WERI-Rb-1 (cell line): ENCODE data around the gene MEP1A.
A peak's percentile ranks its signal among the peaks of the same experiment; 100 is the strongest.
"Not testable (repeated sequence)": the region's sequence is repeated elsewhere in the genome, so short reads cannot be mapped to it uniquely, and the experiment has no call there.

Experiments
- DNase-seq: peaks from one replicate; pipeline ENCODE4 v3.0.0-alpha.2; 2020
- H3K27ac ChIP-seq: fragments of 250-450 bp; sonication (Bioruptor Pico); 2 replicates; pipeline ENCODE4 v1.5.1; 2020; ENCODE audit warnings: mild to moderate bottlenecking, moderate library complexity
- H3K27me3 ChIP-seq: fragments of 250-450 bp; sonication (Bioruptor Pico); 2 replicates; pipeline ENCODE4 v1.5.1; 2021; ENCODE audit warnings: mild to moderate bottlenecking, low read depth, moderate library complexity; ENCODE audit not compliant: insufficient read depth, severe bottlenecking
- H3K36me3 ChIP-seq: fragments of 250-450 bp; sonication (Bioruptor Pico); 2 replicates; pipeline ENCODE4 v1.5.1; 2020; ENCODE audit warnings: mild to moderate bottlenecking, moderate library complexity
- H3K4me3 ChIP-seq: 2 replicates; pipeline ENCODE4 v1.5.1; 2011; ENCODE audit warnings: low read depth, mild to moderate bottlenecking, control low read depth, low read length
- H3K9me3 ChIP-seq: fragments of 250-450 bp; sonication (Bioruptor Pico); 2 replicates; pipeline ENCODE4 v1.5.1; 2021; ENCODE audit warnings: mild to moderate bottlenecking, moderate library complexity; ENCODE audit not compliant: severe bottlenecking
- TF ChIP-seq, protein P1 (sequence below): IDR thresholded peaks from 2 replicates; pipeline ENCODE4 v1.5.1; 2011; ENCODE audit warnings: low read depth, mild to moderate bottlenecking, control low read depth, inconsistent platforms, low read length

The MEP1A gene

GRCh38 chr6:46758960-46759753, 34.0 kb upstream of the MEP1A start:
- H3K4me3 ChIP-seq = no peak overlapping the region
- no peaks in the 10 kb centered on the region for H3K36me3 ChIP-seq
- TF ChIP-seq, protein P1, sequence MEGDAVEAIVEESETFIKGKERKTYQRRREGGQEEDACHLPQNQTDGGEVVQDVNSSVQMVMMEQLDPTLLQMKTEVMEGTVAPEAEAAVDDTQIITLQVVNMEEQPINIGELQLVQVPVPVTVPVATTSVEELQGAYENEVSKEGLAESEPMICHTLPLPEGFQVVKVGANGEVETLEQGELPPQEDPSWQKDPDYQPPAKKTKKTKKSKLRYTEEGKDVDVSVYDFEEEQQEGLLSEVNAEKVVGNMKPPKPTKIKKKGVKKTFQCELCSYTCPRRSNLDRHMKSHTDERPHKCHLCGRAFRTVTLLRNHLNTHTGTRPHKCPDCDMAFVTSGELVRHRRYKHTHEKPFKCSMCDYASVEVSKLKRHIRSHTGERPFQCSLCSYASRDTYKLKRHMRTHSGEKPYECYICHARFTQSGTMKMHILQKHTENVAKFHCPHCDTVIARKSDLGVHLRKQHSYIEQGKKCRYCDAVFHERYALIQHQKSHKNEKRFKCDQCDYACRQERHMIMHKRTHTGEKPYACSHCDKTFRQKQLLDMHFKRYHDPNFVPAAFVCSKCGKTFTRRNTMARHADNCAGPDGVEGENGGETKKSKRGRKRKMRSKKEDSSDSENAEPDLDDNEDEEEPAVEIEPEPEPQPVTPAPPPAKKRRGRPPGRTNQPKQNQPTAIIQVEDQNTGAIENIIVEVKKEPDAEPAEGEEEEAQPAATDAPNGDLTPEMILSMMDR = no peak
- H3K27me3 ChIP-seq = no peaks in the 10 kb centered on the region
- no peak overlapping the region for H3K27ac ChIP-seq
- DNase-seq = no peak
- no peaks in the 10 kb centered on the region for H3K9me3 ChIP-seq

- Histone ChIP-seq H3K36me3 (no peaks in the 10 kb centered on the region), H3K4me3 (no peak overlapping the region), H3K9me3 (no peaks in the 10 kb centered on the region), H3K27me3 (no peaks in the 10 kb centered on the region), H3K27ac (peak overlapping the region; percentile 43)
- TF ChIP-seq, protein P1 = no peak
- peak; percentile 94 for DNase-seq
Measured at GRCh38 chr6:46760925-46761324, 32.3 kb upstream of the MEP1A start.

DNA sequence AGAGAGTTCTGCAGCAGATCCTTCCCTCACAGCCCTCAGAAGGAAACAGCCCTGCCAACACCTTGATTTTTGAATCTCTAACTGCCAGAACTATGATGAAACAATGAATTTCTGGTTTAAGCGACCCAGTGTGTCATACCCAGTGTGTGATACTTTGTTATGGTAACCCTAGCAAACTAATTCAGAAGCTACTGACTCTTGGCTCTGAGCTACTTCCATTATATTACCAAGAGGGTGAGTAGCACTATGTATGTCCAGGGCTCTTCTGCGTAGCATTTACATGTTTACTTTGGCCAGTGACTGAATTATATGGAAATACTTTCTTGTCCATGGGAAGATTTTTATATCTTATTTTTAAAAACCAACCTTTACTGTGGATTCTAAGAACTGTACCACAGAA, 29.7 kb upstream of the MEP1A start:
- TF ChIP-seq, protein P1 = no peak
- H3K9me3 ChIP-seq = peaks cover 9% of the 10 kb centered on the region
- H3K36me3 ChIP-seq = no peaks in the 10 kb centered on the region
- H3K27me3 ChIP-seq = no peaks in the 10 kb centered on the region
- no peak for DNase-seq
- H3K27ac ChIP-seq = no peak overlapping the region
- H3K4me3 ChIP-seq = no peak overlapping the region

GRCh38 chr6:46764280-46764679, 28.9 kb upstream of the MEP1A start:
- H3K27ac ChIP-seq, H3K27me3 ChIP-seq, H3K9me3 ChIP-seq, H3K36me3 ChIP-seq, H3K4me3 ChIP-seq, DNase-seq: not testable (repeated sequence)

GRCh38 chr6:46764961-46765360, 28.2 kb upstream of the MEP1A start:
- no peak overlapping the region for H3K27ac ChIP-seq
- no peaks in the 10 kb centered on the region for H3K27me3 ChIP-seq
- no peaks in the 10 kb centered on the region for H3K36me3 ChIP-seq
- no peak overlapping the region for H3K4me3 ChIP-seq
- no peak for DNase-seq
- TF ChIP-seq, protein P1 = no peak
- H3K9me3 ChIP-seq = peaks cover 9% of the 10 kb centered on the region

DNA sequence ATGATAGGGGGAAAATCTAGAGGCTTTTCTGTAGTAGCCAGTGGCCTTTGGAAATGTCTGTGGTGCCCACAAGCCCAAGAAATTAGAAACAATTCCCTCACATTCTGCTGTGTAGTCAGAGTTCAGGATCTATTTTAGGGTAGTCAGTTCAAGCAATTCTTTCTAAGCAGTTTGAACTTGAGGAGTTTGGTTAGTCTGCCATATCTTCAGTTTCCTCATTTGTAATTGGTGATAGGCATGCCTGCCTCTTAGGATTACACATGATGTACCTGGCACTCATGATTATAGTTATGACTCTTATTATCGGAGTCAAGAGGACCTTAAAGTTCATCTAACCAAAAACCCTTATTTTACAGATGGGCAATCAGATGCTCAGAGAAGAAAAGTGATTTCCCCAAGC, 21.2 kb upstream of the MEP1A start:
- TF ChIP-seq, protein P1 = no peak
- Histone ChIP-seq H3K27me3 (no peaks in the 10 kb centered on the region), H3K9me3 (peaks cover 8% of the 10 kb centered on the region), H3K27ac (no peak overlapping the region), H3K4me3 (no peak overlapping the region), H3K36me3 (no peaks in the 10 kb centered on the region)
- no peak for DNase-seq
